22Rv1 (cell line): ENCODE results near the gene PAFAH1B1.

ENCODE experiments used
- ZFX ChIP-seq: fragments of 450-650 bp; IDR thresholded peaks from 2 replicates; pipeline ENCODE4 v1.6.1; 2017; ENCODE audit warnings: antibody characterized with exemption, borderline replicate concordance
- TF ChIP-seq, protein P1 (sequence below): fragments of 450-650 bp; IDR thresholded peaks from 2 replicates; pipeline ENCODE4 v1.5.1; 2017; ENCODE audit warnings: mild to moderate bottlenecking

DNA sequence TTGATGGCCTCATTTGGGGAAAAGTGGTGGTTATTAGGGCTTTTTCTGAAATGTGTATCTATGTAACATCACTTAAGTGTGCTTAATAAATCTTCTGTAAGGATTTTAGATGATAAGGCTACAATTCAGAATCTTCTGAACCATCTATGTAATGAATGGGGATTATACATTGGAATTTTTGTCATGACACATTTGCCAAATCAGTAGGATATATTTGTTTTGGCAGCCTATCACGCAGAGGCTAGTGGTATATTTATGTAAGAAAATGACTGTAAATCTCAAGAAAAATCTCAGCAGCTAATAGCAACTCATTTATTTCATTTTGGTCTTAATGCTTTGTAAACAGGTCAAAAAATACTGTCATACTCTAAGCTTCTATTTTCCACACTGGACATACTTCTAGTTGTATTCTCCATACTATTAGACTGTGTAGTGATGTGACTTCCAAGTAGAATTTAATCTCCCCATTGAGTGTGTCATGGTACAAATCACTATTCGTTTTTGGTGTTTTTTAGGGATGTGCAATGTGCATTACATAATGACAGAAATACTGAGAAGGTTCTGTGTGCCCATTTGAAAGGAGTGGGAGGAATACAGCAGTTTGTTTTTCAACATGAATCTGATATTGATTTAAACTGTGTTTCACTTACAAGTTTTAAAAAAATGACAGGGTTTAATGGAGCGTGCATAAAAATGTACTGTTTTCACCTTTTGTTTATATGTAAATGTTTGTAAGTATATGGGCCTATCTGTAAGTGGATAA, 88.9 kb downstream of the PAFAH1B1 start:
- TF ChIP-seq, protein P1, sequence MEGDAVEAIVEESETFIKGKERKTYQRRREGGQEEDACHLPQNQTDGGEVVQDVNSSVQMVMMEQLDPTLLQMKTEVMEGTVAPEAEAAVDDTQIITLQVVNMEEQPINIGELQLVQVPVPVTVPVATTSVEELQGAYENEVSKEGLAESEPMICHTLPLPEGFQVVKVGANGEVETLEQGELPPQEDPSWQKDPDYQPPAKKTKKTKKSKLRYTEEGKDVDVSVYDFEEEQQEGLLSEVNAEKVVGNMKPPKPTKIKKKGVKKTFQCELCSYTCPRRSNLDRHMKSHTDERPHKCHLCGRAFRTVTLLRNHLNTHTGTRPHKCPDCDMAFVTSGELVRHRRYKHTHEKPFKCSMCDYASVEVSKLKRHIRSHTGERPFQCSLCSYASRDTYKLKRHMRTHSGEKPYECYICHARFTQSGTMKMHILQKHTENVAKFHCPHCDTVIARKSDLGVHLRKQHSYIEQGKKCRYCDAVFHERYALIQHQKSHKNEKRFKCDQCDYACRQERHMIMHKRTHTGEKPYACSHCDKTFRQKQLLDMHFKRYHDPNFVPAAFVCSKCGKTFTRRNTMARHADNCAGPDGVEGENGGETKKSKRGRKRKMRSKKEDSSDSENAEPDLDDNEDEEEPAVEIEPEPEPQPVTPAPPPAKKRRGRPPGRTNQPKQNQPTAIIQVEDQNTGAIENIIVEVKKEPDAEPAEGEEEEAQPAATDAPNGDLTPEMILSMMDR, result no peak
- TF ChIP-seq ZFX, result no peak
